IMR-90 (cell line): Measurements from ENCODE around the gene MAML3.

Experiments used
- BHLHE40 ChIP-seq: fragments of 150-350 bp; IDR thresholded peaks from 2 replicates; pipeline ENCODE4 v1.6.1; 2016; ENCODE audit warnings: mild to moderate bottlenecking, low read depth, low read length
- CEBPB ChIP-seq: IDR thresholded peaks from 2 replicates; pipeline ENCODE4 v1.6.1; 2012; ENCODE audit warnings: low read depth, low read length, improper control_type of control experiment
- CTCF ChIP-seq: conservative IDR thresholded peaks from 2 replicates; pipeline ENCODE4 v1.5.1; 2012; ENCODE audit warnings: mild to moderate bottlenecking, low read depth, low read length, improper control_type of control experiment
- FOS ChIP-seq: fragments of 150-350 bp; IDR thresholded peaks from 2 replicates; pipeline ENCODE4 v1.6.1; 2016; ENCODE audit warnings: low read depth, low read length
- MAFK ChIP-seq: IDR thresholded peaks from 2 replicates; pipeline ENCODE4 v1.6.1; 2012; ENCODE audit warnings: low read depth, low read length, improper control_type of control experiment
- POLR2A ChIP-seq: IDR thresholded peaks from 2 replicates; pipeline ENCODE4 v1.6.1; 2012; ENCODE audit warnings: mild to moderate bottlenecking, low read depth, low read length
- RAD21 ChIP-seq: IDR thresholded peaks from 2 replicates; pipeline ENCODE4 v1.6.1; 2012; ENCODE audit warnings: low read length, improper control_type of control experiment
- USF2 ChIP-seq: fragments of 150-350 bp; IDR thresholded peaks from 2 replicates; pipeline ENCODE4 v1.6.1; 2017; ENCODE audit warnings: mild to moderate bottlenecking, antibody characterized with exemption, low read length, low read depth

- TF ChIP-seq POLR2A (no peak), CTCF (no peak), RAD21 (no peak), MAFK (no peak), USF2 (no peak), FOS (no peak), BHLHE40 (no peak), CEBPB (no peak)
Observed at GRCh38 chr4:139735381-139736273, 418.4 kb downstream of the MAML3 start.
